ENCODE data around the gene KCND2. TPM values are rescaled to one million over a fixed set of nuclear protein-coding genes. Genes with fewer than 3 reads are reported as not detected.

KCND2 gene
- polyA plus RNA-seq, 3 donors = not detected

- no peak for DNase-seq
- no peak overlapping the region for H3K4me2 ChIP-seq (replicated peaks; ENCODE audit: extremely low read depth, low read length, poor library complexity, severe bottlenecking)
- H4K20me1 ChIP-seq (ENCODE audit: insufficient read depth, low read length) = no peaks in the 10 kb centered on the region
- no peak overlapping the region for H2AFZ ChIP-seq (ENCODE audit: insufficient read depth, low read depth, low read length, poor library complexity, severe bottlenecking)
- no peak for TF ChIP-seq CTCF (IDR thresholded peaks at IDR 0.05)
- H3K36me3 ChIP-seq (replicated peaks in 1 of 2; ENCODE audit: control insufficient read depth in 1 of 2, insufficient read depth in 2 of 2, low read length in 2 of 2) = no peaks in the 10 kb centered on the region
- H3K4me3 Mint-ChIP-seq = no peak overlapping the region
- H3K9ac ChIP-seq (ENCODE audit: insufficient read depth, low read length, poor library complexity, severe bottlenecking) = no peak overlapping the region
- WGBS (ENCODE audit: insufficient coverage) = no CpG with 5 or more reads among the region's 2 CpGs
- H3K4me1 ChIP-seq (ENCODE audit: control insufficient read depth in 1 of 2, insufficient read depth in 2 of 2, low read length in 2 of 2) = no peaks in the 10 kb centered on the region
- no peaks in the 10 kb centered on the region for H3K9me3 ChIP-seq (replicated peaks in 1 of 2; ENCODE audit: control insufficient read depth in 1 of 2, insufficient read depth in 1 of 2, low read length in 2 of 2)
- no peaks in the 10 kb centered on the region for H3K36me3 Mint-ChIP-seq
- H3K9me3 Mint-ChIP-seq = peaks cover 0 to 2% (median 0%) of the 10 kb centered on the region in 7 donors
- peaks cover 0 to 3% (median 3%) of the 10 kb centered on the region in 3 donors for H3K27me3 Mint-ChIP-seq (ENCODE audit: low read depth in 3 of 3)
- H3K4me1 Mint-ChIP-seq = no peaks in the 10 kb centered on the region
- intact Hi-C loops (cut with micrococcal nuclease) = loop anchor here in 1 of 2 donors (10.0 kb wide), 2 partner anchors 132 to 312 kb away; no protein-coding TSS in a partner anchor
- H3K79me2 ChIP-seq (ENCODE audit: insufficient read depth, low read length) = no peaks in the 10 kb centered on the region
- no peak overlapping the region for H3K27ac ChIP-seq (ENCODE audit: low read depth in 1 of 2, low read length in 2 of 2)
- no peaks in the 10 kb centered on the region for H3K27me3 ChIP-seq (ENCODE audit: control insufficient read depth in 2 of 2, insufficient read depth in 2 of 2, low read length in 2 of 2)
- H3K27ac Mint-ChIP-seq = no peak overlapping the region
- H3K4me3 ChIP-seq (replicated peaks in 1 of 3; ENCODE audit: low read depth in 2 of 3, low read length in 3 of 3) = no peak overlapping the region
Observed at GRCh38 chr7:120792861-120793130, 519.8 kb downstream of the KCND2 start.

DNA sequence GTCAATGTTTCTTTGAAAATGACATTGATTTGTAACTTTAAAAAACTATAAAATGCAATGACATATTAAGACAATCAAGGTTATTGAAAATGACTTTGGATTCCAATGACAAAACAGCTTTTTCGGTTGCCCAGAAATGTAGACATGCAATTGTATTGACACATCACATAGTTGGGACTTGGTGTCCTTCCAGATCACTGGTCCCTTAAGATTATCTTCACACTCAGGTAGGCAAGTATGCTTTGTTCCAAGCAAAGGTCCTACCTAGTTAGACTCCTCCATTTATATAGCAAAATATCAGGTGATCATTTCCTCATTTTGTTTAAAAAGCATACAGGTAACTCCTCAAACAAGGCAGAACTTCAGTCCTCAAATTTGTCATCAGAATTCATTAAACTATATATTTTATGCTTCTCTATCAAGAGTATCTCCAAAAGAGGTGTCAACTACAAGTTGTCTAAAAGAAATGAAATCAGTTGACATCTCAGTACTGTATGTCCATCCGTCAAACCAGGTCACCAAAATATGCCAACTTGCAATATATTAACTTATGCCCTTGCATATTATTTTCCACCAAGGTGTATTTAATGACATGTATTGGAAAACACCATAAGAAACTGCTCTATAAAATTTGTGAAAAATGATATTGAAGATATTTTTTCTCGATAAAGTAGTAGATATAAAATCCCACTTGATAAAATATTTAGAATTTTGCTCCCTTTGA lies 520.4 kb downstream of the KCND2 start:
- H3K27ac Mint-ChIP-seq = no peak overlapping the region
- Histone ChIP-seq H3K27me3 (ENCODE audit: control insufficient read depth in 2 of 2, insufficient read depth in 2 of 2, low read length in 2 of 2) (no peaks in the 10 kb centered on the region), H3K4me3 (replicated peaks in 1 of 3; ENCODE audit: low read depth in 2 of 3, low read length in 3 of 3) (no peak overlapping the region), H3K36me3 (replicated peaks in 1 of 2; ENCODE audit: control insufficient read depth in 1 of 2, insufficient read depth in 2 of 2, low read length in 2 of 2) (no peaks in the 10 kb centered on the region), H4K20me1 (ENCODE audit: insufficient read depth, low read length) (no peaks in the 10 kb centered on the region), H3K4me1 (ENCODE audit: control insufficient read depth in 1 of 2, insufficient read depth in 2 of 2, low read length in 2 of 2) (no peaks in the 10 kb centered on the region), H3K27ac (ENCODE audit: low read depth in 1 of 2, low read length in 2 of 2) (no peak overlapping the region), H3K4me2 (replicated peaks; ENCODE audit: extremely low read depth, low read length, poor library complexity, severe bottlenecking) (no peak overlapping the region), H2AFZ (ENCODE audit: insufficient read depth, low read depth, low read length, poor library complexity, severe bottlenecking) (no peak overlapping the region), H3K79me2 (ENCODE audit: insufficient read depth, low read length) (no peaks in the 10 kb centered on the region), H3K9ac (ENCODE audit: insufficient read depth, low read length, poor library complexity, severe bottlenecking) (no peak overlapping the region), H3K9me3 (replicated peaks in 1 of 2; ENCODE audit: control insufficient read depth in 1 of 2, insufficient read depth in 1 of 2, low read length in 2 of 2) (no peaks in the 10 kb centered on the region)
- peaks cover 0 to 3% (median 3%) of the 10 kb centered on the region in 3 donors for H3K27me3 Mint-ChIP-seq (ENCODE audit: low read depth in 3 of 3)
- DNase-seq = no peak
- 100% methylated on average over 1 of the region's 3 CpGs for WGBS (ENCODE audit: insufficient coverage)
- intact Hi-C loops (cut with micrococcal nuclease) = loop anchor here in 1 of 2 donors (10.0 kb wide), 2 partner anchors 131 to 311 kb away; no protein-coding TSS in a partner anchor
- no peaks in the 10 kb centered on the region for H3K4me1 Mint-ChIP-seq
- no peak overlapping the region for H3K4me3 Mint-ChIP-seq
- peaks cover 0 to 2% (median 0%) of the 10 kb centered on the region in 7 donors for H3K9me3 Mint-ChIP-seq
- H3K36me3 Mint-ChIP-seq = no peaks in the 10 kb centered on the region
- no peak for TF ChIP-seq CTCF (IDR thresholded peaks at IDR 0.05)

Measured in CD14-positive monocyte (primary cell).